GM18517 (cell line): ENCODE measurements around the gene CHD9.
A peak's percentile ranks its signal among the peaks of the same experiment; 100 is the strongest.

Source experiments
- ATAC-seq: cut with Tn5 transposase; IDR thresholded peaks from one replicate; pipeline ENCODE4 v1.9.1; 2021; ENCODE audit warnings: mild to moderate bottlenecking, moderate library complexity; ENCODE audit not compliant: unreplicated experiment

The CHD9 gene

GRCh38 chr16:53123747-53124146 is 69.0 kb downstream of the CHD9 start:
- ATAC-seq: no peak

GRCh38 chr16:53126390-53126789 is 71.6 kb downstream of the CHD9 start:
- no peak for ATAC-seq

- ATAC-seq: no peak
These were observed 74.7 kb downstream of the CHD9 start for GRCh38 chr16:53129281-53130158.

GRCh38 chr16:53130159-53131049 is 75.6 kb downstream of the CHD9 start:
- ATAC-seq: peak; percentile 77

GRCh38 chr16:53131050-53131362 is 76.2 kb downstream of the CHD9 start:
- ATAC-seq: no peak

- peak; percentile 28 for ATAC-seq
These were observed 76.7 kb downstream of the CHD9 start for GRCh38 chr16:53131363-53132071.

GRCh38 chr16:53132406-53132805 is 77.6 kb downstream of the CHD9 start:
- no peak for ATAC-seq

- no peak for ATAC-seq
These were observed 80.5 kb downstream of the CHD9 start for GRCh38 chr16:53135329-53135728.

- no peak for ATAC-seq
These were observed 88.2 kb downstream of the CHD9 start for GRCh38 chr16:53142823-53143568.

GRCh38 chr16:53147500-53148065 is 92.8 kb downstream of the CHD9 start:
- no peak for ATAC-seq

GRCh38 chr16:53150769-53151168 is 96.0 kb downstream of the CHD9 start:
- no peak for ATAC-seq

- ATAC-seq: no peak
These were observed 97.5 kb downstream of the CHD9 start for GRCh38 chr16:53152329-53152728.

- no peak for ATAC-seq
These were observed 98.3 kb downstream of the CHD9 start for GRCh38 chr16:53153130-53153529.

- ATAC-seq: no peak
These were observed 99.7 kb downstream of the CHD9 start for GRCh38 chr16:53154513-53154912.

- ATAC-seq: no peak
These were observed 101.7 kb downstream of the CHD9 start for GRCh38 chr16:53156516-53156915.

GRCh38 chr16:53159781-53160436 is 105.1 kb downstream of the CHD9 start:
- ATAC-seq: no peak

- ATAC-seq: no peak
These were observed 111.3 kb downstream of the CHD9 start for GRCh38 chr16:53166099-53166498.

GRCh38 chr16:53168744-53169143 is 114.0 kb downstream of the CHD9 start:
- no peak for ATAC-seq

- ATAC-seq: no peak
These were observed 117.7 kb downstream of the CHD9 start for GRCh38 chr16:53172517-53172916.

- no peak for ATAC-seq
These were observed 120.3 kb downstream of the CHD9 start for GRCh38 chr16:53175118-53175517.
